Nephron (organoid): ENCODE measurements around the gene WASHC4.

Source experiments
- H3K27ac Mint-ChIP-seq, 3 experiments: 2 replicates each; pipeline ENCODE4 v1.8.0; 2020; ENCODE audit warnings: mixed read lengths in 3 of 3, mild to moderate bottlenecking in 2 of 3, moderate library complexity in 1 of 3
- H3K27me3 Mint-ChIP-seq: 2 replicates; pipeline ENCODE4 v1.8.0; 2021; ENCODE audit warnings: low read depth, mild to moderate bottlenecking, moderate library complexity, mixed read lengths
- H3K36me3 Mint-ChIP-seq: 2 replicates; pipeline ENCODE4 v1.8.0; 2020; ENCODE audit warnings: low read depth, mixed read lengths
- H3K4me1 Mint-ChIP-seq: 2 replicates; pipeline ENCODE4 v1.8.0; 2020; ENCODE audit warnings: mixed read lengths
- H3K4me3 Mint-ChIP-seq, 3 experiments: 2 replicates each; pipeline ENCODE4 v1.8.0; 2020; ENCODE audit warnings: mild to moderate bottlenecking in 3 of 3, mixed read lengths in 3 of 3, moderate library complexity in 2 of 3
- H3K9me3 Mint-ChIP-seq: 2 replicates; pipeline ENCODE4 v1.8.0; 2020; ENCODE audit warnings: mixed read lengths
- TF ChIP-seq, protein P1 (sequence below), 3 experiments: fragments of 200-600 bp; sonication (generic); IDR thresholded peaks; one replicate each; pipeline ENCODE4 v1.5.0; 2021; ENCODE audit warnings: antibody characterized with exemption in 3 of 3; ENCODE audit not compliant: unreplicated experiment in 3 of 3

The WASHC4 gene

DNA sequence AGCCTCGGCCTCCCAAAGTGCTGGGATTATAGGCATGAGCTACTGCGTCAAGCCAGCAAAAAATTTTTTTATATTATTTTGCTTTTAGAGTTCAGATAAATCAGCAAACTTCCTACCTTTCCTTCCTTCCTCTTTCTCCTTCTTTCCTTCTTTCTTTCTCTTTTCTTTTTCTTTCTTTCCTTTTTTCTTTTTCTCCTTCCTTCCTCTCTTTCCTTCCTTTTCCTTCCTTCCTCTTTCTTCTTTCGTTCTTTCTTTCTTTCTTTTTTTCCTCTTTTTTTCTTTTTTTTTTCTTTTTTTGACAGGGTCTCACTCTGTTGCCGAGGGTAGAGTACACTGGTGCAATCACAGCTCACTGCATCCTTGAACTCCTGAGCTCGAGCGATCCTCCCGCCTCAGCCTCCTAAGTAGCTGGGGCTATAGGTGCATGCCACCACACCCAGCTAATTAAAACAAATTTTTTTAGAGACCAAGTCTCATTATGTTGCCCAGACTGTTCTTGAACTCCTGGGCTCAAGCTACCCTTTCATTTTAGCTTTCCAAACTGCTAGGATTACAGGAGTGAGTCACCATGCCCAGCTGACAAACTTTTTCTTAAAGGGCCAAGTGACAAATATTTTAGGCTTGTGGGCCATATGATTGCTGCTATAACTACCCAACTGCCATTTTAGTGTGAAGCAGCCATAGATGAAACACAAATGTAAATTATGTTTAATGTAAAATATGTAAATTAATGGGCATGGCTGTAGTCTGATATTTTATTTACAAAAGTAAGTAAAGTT lies 7.1 kb upstream of the WASHC4 start:
- Mint-ChIP-seq H3K27ac (no peak overlapping the region), H3K36me3 (peaks cover 6% of the 10 kb centered on the region), H3K27me3 (no peaks in the 10 kb centered on the region), H3K4me3 (no peak overlapping the region), H3K4me1 (peaks cover 4% of the 10 kb centered on the region), H3K9me3 (peaks cover 31% of the 10 kb centered on the region)
- TF ChIP-seq, protein P1, sequence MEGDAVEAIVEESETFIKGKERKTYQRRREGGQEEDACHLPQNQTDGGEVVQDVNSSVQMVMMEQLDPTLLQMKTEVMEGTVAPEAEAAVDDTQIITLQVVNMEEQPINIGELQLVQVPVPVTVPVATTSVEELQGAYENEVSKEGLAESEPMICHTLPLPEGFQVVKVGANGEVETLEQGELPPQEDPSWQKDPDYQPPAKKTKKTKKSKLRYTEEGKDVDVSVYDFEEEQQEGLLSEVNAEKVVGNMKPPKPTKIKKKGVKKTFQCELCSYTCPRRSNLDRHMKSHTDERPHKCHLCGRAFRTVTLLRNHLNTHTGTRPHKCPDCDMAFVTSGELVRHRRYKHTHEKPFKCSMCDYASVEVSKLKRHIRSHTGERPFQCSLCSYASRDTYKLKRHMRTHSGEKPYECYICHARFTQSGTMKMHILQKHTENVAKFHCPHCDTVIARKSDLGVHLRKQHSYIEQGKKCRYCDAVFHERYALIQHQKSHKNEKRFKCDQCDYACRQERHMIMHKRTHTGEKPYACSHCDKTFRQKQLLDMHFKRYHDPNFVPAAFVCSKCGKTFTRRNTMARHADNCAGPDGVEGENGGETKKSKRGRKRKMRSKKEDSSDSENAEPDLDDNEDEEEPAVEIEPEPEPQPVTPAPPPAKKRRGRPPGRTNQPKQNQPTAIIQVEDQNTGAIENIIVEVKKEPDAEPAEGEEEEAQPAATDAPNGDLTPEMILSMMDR (IDR thresholded peaks at IDR 0.05; ENCODE audit: unreplicated experiment in 3 of 3), result no peak

DNA sequence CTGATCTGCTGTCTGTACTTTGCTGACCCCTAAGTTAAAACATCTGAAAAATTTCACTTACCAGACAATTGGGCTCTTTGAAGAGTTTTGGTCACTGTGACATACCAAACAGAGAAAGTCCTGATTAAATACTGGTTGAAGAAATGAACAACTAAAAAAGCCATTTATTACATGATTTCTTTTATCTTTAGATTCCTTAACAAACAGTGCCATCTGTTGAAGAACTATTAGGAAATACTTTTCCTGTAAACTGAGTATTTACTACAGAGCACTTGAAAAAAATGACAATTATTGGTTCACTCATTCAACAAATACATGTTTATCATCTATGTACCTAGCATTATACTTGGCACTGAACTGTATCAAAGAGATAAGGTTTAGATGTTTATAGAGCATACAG lies 6.5 kb upstream of the WASHC4 start:
- H3K4me3 Mint-ChIP-seq, result no peak overlapping the region
- H3K9me3 Mint-ChIP-seq, result peaks cover 26% of the 10 kb centered on the region
- H3K4me1 Mint-ChIP-seq, result peaks cover 4% of the 10 kb centered on the region
- H3K27me3 Mint-ChIP-seq, result no peaks in the 10 kb centered on the region
- H3K36me3 Mint-ChIP-seq, result peaks cover 5% of the 10 kb centered on the region
- TF ChIP-seq, protein P1 (IDR thresholded peaks at IDR 0.05; ENCODE audit: unreplicated experiment in 3 of 3), result peak in 1 of 3 experiments; percentile 10
- no peak overlapping the region for H3K27ac Mint-ChIP-seq

DNA sequence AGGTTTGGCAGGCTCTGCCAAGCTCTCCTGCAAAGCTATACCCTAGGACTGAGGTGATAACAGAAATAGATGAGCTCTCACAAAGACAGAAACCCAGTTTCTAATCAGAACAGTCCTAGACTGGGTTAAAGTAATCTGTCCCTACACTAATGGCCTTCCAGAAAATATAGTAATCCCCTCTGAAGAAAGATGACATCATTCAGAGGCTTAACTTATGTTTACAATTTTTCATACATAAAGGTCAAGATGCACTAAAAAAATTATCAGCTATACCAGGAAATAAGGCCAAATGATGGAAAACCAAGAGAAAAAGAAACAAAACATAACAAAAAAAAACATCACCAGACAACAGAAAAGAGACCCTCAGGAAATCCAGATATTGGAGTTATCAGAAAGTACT lies 4.9 kb upstream of the WASHC4 start:
- no peak overlapping the region for H3K4me3 Mint-ChIP-seq

DNA sequence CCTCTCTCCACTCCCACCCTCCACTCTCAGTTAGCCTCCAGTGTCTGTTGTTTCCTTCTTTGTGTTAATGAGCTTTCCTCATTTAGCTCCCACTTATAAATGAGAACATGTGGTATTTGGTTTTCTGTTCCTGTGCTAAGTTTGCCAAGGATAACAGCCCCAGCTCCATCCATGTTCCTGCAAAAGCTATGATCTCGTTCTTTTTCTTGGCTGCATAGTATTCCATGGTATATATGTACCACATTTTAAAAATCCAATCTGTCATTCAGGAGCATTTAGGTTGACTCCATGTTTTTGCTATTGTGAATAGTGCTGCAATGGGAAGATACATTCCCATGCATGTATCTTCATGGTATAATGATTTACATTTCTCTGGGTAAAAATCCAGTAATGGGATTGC lies 2.8 kb upstream of the WASHC4 start:
- peaks cover 28% of the 10 kb centered on the region for H3K4me1 Mint-ChIP-seq
- H3K36me3 Mint-ChIP-seq, result no peaks in the 10 kb centered on the region
- TF ChIP-seq, protein P1 (IDR thresholded peaks at IDR 0.05; ENCODE audit: unreplicated experiment in 3 of 3), result no peak
- H3K27me3 Mint-ChIP-seq, result no peaks in the 10 kb centered on the region
- H3K9me3 Mint-ChIP-seq, result no peaks in the 10 kb centered on the region
- peak overlapping the region in 1 of 3 experiments; percentile 41 for H3K4me3 Mint-ChIP-seq
- no peak overlapping the region for H3K27ac Mint-ChIP-seq

More for the DNA sequence above, 4.9 kb upstream of the WASHC4 start:
- peaks cover 14% of the 10 kb centered on the region for H3K4me1 Mint-ChIP-seq
- H3K9me3 Mint-ChIP-seq, result peaks cover 14% of the 10 kb centered on the region
- no peaks in the 10 kb centered on the region for H3K36me3 Mint-ChIP-seq
- no peaks in the 10 kb centered on the region for H3K27me3 Mint-ChIP-seq
- H3K27ac Mint-ChIP-seq, result no peak overlapping the region
- TF ChIP-seq, protein P1 (IDR thresholded peaks at IDR 0.05; ENCODE audit: unreplicated experiment in 3 of 3), result no peak

DNA sequence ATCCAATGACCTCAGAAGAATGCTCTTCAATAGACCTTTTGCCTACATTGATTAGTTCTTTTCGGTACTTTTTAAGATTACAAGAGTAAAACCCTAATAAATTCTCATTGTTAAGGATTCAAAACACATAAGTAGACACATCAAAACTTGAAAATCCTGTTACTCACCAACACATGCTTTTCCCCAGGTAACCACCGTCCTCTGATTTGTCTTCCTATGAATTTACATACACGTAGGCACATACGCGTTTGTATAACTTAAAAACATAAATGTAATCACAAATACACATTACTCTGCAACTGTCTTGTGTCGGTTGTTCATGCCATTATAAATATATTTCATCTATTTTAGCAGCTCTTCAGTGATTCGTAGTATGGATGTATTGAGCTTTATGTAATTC lies 910 bp upstream of the WASHC4 start:
- peaks cover 5% of the 10 kb centered on the region for H3K36me3 Mint-ChIP-seq
- H3K4me3 Mint-ChIP-seq, result peak overlapping the region; percentile 91 to 99 (median 97)
- H3K27me3 Mint-ChIP-seq, result no peaks in the 10 kb centered on the region
- TF ChIP-seq, protein P1 (IDR thresholded peaks at IDR 0.05; ENCODE audit: unreplicated experiment in 3 of 3), result no peak
- H3K27ac Mint-ChIP-seq, result peak overlapping the region; percentile 92 to 99 (median 98)
- H3K9me3 Mint-ChIP-seq, result no peaks in the 10 kb centered on the region
- peaks cover 29% of the 10 kb centered on the region for H3K4me1 Mint-ChIP-seq

DNA sequence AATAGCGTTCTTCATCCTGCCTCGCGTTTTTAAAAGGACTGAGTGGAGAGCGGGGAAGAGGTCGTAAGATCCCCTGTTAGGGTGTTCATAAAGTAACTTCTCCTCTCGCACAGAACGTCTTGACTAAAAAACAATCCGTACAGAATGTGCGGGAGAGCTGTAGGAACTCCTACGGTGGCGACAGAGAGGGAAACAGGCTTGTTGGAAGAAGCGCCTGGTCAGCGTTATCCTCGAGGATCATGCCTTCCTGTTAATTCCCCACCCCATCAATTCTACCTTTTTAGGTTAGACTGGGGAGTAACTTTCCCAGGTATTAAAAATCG lies 399 bp upstream of the WASHC4 start:
- Mint-ChIP-seq H3K36me3 (peaks cover 10% of the 10 kb centered on the region), H3K9me3 (no peaks in the 10 kb centered on the region), H3K4me3 (peak overlapping the region; percentile 91 to 99 (median 97)), H3K27me3 (no peaks in the 10 kb centered on the region), H3K4me1 (peaks cover 33% of the 10 kb centered on the region), H3K27ac (peak overlapping the region; percentile 92 to 99 (median 98))
- TF ChIP-seq, protein P1 (IDR thresholded peaks at IDR 0.05; ENCODE audit: unreplicated experiment in 3 of 3), result no peak
